HG02642 (cell line): ENCODE data around the gene FARS2.
A peak's percentile ranks its signal among the peaks of the same experiment; 100 is the strongest.

Experiments used
- ATAC-seq: cut with Tn5 transposase; IDR thresholded peaks from one replicate; pipeline ENCODE4 v1.9.1; 2021; ENCODE audit warnings: mild to moderate bottlenecking; ENCODE audit not compliant: unreplicated experiment, poor library complexity

Gene FARS2

GRCh38 chr6:5764401-5764955 is 503.2 kb downstream of the FARS2 start:
- ATAC-seq: no peak

- ATAC-seq: no peak
These were observed 503.9 kb downstream of the FARS2 start for GRCh38 chr6:5765141-5765760.

- ATAC-seq: no peak
These were observed 504.9 kb downstream of the FARS2 start for GRCh38 chr6:5766260-5766659.

GRCh38 chr6:5767471-5767870 is 506.2 kb downstream of the FARS2 start:
- no peak for ATAC-seq

GRCh38 chr6:5771211-5771610 is 509.9 kb downstream of the FARS2 start:
- no peak for ATAC-seq

GRCh38 chr6:5771759-5772390 is 510.6 kb downstream of the FARS2 start:
- no peak for ATAC-seq

- ATAC-seq: no peak
These were observed 511.3 kb downstream of the FARS2 start for GRCh38 chr6:5772408-5773120.

- no peak for ATAC-seq
These were observed 514.8 kb downstream of the FARS2 start for GRCh38 chr6:5776104-5776503.

GRCh38 chr6:5776706-5777390 is 515.5 kb downstream of the FARS2 start:
- no peak for ATAC-seq

- ATAC-seq: peak; percentile 77
These were observed 517.1 kb downstream of the FARS2 start for GRCh38 chr6:5778317-5778857.

GRCh38 chr6:5778906-5779305 is 517.6 kb downstream of the FARS2 start:
- peak; percentile 17 for ATAC-seq

- no peak for ATAC-seq
These were observed 519.7 kb downstream of the FARS2 start for GRCh38 chr6:5781019-5781418.

GRCh38 chr6:5781966-5782556 is 520.7 kb downstream of the FARS2 start:
- ATAC-seq: no peak

- no peak for ATAC-seq
These were observed 521.7 kb downstream of the FARS2 start for GRCh38 chr6:5782783-5783547.

GRCh38 chr6:5783584-5784089 is 522.3 kb downstream of the FARS2 start:
- ATAC-seq: no peak

- ATAC-seq: no peak
These were observed 523.9 kb downstream of the FARS2 start for GRCh38 chr6:5785249-5785648.

GRCh38 chr6:5786321-5786968 is 525.1 kb downstream of the FARS2 start:
- no peak for ATAC-seq

- ATAC-seq: no peak
These were observed 525.8 kb downstream of the FARS2 start for GRCh38 chr6:5786969-5787720.
